ENCODE data around the gene NRF1.
"Not testable (repeated sequence)": the region's sequence is repeated elsewhere in the genome, so short reads cannot be mapped to it uniquely, and the experiment has no call there.

Gene NRF1

DNA sequence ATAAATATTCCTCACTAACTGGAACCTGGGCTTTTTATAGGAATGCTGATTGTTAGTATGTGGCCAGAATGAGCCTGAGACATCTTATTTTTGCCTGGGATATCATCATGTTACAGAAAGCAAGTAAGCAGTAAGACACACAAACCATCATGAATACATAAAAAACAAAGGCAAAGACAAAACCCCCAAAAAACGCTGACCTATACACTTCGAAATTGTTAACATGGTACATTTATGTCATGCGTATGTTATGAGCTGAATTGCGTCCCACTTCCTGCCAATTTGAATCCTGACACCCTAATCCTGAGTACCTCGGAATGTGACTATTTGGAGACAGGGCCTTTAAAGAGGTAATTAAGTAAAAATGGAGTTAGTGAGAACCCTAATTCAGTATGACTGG lies 12.3 kb upstream of the NRF1 start:
- H3K27ac ChIP-seq = no peak overlapping the region
- TF ChIP-seq, protein P1, sequence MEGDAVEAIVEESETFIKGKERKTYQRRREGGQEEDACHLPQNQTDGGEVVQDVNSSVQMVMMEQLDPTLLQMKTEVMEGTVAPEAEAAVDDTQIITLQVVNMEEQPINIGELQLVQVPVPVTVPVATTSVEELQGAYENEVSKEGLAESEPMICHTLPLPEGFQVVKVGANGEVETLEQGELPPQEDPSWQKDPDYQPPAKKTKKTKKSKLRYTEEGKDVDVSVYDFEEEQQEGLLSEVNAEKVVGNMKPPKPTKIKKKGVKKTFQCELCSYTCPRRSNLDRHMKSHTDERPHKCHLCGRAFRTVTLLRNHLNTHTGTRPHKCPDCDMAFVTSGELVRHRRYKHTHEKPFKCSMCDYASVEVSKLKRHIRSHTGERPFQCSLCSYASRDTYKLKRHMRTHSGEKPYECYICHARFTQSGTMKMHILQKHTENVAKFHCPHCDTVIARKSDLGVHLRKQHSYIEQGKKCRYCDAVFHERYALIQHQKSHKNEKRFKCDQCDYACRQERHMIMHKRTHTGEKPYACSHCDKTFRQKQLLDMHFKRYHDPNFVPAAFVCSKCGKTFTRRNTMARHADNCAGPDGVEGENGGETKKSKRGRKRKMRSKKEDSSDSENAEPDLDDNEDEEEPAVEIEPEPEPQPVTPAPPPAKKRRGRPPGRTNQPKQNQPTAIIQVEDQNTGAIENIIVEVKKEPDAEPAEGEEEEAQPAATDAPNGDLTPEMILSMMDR (conservative IDR thresholded peaks at IDR 0.05) = no peak

DNA sequence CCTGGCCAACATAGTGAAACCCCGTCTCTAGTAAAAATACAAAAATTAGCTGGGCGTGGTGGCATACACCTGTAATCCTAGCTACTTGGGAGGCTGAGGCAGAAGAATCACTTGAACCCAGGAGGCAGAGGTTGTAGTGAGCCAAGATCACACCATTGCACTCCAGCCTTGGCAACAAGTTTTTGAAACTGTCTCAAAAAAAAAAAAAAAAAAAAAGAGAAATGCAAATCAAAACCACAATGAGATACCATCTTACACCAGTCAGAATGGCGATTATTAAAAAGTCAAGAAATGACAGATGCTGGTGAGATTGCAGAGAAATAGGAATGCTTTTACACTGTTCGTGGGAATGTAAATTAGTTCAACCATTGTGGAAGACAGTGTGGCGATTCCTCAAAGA lies 7.9 kb upstream of the NRF1 start:
- not testable (repeated sequence) for H3K27ac ChIP-seq

DNA sequence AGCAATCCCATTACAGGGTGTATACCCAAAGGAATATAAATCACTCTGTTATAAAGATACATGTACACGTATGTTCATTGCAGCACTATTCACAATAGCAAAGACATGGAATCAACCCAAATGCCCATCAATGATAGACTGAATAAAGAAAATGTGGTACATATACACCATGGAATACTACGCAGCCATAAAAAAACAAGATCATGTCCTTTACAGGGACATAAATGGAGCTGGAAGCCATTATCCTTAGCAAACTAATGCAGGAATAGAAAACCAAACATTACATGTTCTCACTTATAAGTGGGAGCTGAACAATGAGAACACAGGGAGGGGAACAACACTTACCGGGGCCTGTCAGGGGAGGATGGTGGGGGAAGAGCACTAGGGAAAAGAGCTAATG lies 7.5 kb upstream of the NRF1 start:
- H3K27ac ChIP-seq = not testable (repeated sequence)

DNA sequence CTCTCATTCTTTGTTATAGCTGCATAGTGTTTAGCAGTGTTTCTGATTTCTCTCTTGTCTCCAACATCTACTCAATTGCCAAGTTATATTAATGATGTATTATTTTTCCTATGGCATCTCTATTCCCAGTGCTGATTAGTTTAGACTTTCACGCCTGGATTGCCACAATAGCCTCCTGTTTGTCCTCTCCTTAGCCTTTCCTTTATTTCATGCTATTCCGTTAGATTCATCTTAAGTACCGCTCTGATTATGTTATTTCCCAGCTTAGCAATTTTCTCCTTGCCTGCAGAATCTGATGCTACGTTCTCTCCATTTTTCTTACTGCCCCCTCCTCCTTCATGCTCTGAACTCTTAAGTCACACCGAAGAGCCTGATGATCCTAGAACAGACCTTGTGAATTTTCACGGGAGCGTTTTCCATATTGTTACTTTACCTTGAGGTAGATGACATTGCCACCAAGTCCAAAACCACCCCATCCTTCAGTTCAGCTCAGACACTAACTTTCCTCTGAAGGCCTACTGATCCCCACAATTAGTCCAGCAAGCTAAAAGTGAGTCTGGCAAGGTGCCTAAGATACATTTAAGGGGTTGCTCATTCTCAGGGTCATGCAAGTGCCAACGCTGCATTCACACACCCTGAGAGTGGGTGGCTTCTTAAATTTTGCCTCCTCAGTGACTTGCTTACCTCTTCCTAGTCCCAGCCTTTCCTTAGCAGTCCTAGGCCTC lies 6.6 kb upstream of the NRF1 start:
- H3K27ac ChIP-seq = no peak overlapping the region
- TF ChIP-seq, protein P1 (conservative IDR thresholded peaks at IDR 0.05) = no peak

DNA sequence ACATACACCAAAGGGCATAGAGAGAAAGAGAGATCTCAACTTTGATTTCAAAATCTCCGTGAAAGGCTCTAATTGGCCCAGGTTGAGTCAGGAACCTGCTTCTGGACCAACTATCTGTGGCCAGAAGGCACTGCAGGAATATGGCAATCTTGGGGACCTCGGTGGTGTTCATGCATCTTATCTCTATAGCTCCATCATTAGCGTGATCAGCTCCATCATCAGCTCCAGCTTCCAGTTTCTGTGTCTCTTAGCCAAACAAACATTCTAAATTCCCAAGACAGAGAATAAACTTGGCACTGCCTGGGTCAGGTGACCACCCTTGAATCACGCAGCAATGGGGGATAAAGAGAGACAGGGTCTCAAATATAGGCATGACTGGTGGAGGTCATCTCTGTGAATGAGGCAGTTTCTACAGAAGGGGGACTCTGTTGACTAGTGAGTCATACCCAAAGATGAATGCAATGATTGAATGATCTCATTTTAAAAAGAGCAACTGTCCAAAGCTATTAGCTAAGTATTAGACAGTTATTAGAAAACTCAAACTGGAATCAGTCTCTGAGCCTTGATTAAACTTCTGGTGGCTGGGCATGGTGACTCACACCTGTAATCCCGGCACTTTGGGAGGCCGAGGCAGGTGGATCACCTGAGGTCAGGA lies 5.4 kb upstream of the NRF1 start:
- no peak overlapping the region for H3K27ac ChIP-seq
- TF ChIP-seq, protein P1 (conservative IDR thresholded peaks at IDR 0.05) = no peak

DNA sequence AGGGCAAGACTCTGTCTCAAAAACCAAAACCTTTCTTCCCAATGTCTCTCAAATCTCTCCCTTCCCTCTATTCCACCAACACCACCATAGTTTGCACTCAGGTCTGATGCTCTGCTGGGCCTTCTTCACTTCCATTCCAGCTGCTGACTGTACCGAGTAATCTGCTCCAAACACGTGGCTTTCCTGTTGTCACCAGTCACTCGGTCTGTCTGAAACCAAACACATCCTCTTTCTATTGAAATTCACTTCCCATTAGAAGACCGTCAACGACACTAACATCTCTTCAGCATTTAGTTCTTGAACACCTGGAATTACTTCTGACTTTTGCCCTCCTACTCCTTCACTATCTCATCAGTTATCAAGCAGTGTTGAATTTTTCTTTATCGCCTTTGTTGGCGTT lies 4.7 kb upstream of the NRF1 start:
- H3K27ac ChIP-seq = no peak overlapping the region
- TF ChIP-seq, protein P1 (conservative IDR thresholded peaks at IDR 0.05) = no peak

DNA sequence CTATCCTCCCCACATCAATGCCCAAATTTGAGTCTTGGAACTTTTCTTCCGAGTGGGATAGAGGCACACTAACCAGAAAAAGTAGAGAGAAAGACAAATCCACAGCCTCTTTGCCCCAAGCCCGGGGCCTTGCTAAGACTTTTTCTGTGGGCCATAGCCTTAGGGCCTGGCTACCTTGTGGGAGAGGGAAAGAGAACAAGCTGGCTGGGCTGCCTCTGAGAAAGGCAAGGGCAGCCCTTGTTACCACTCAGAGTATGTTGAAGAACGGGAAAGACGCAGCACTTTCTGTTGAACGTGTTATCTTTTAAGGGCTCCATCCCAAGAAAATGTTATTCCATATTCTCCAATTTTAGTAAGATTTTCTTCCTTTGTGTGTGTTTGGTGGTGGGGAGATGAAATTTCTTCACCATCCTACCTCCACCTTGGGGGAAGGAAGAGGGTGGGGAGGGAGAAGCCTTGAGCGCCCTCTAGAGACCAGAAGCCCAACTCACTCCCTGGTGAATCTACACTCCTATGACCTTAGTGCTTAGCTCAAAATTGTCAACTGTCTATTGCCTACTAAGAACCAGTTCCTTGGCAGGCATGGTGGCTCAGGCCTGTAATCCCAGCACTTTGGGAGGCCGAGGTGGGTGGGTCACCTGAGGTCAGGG lies 3.9 kb upstream of the NRF1 start:
- no peak overlapping the region for H3K27ac ChIP-seq

DNA sequence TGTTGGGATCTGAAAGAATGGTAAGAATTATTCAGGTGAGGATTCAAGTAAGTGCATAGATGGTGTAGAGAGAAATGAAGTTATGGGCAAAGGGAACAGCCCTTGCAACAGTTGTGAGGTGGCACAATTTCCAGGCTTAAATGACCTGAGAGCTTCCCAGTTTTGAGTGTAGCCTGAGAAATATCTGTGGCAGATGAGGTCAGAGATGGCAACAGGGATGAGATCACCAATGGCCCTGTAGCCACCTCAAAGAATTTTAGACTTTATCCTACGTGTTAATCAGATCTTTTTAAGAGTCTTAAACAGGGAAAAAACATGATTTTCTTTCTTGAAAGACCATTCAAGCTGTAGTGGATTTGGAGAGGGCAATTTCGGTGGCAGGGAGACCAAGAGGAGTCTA lies 1.9 kb upstream of the NRF1 start:
- TF ChIP-seq, protein P1 (conservative IDR thresholded peaks at IDR 0.05) = no peak
- no peak overlapping the region for H3K27ac ChIP-seq

More for the DNA sequence above, 3.9 kb upstream of the NRF1 start:
- TF ChIP-seq, protein P1 (conservative IDR thresholded peaks at IDR 0.05) = peak; percentile 39

All from VCaP (cell line).